H1 (cell line): ENCODE data around the gene PCSK9.

ENCODE experiments used
- CHD1 ChIP-seq: IDR thresholded peaks from 2 replicates; pipeline ENCODE4 v1.6.1; 2012; ENCODE audit warnings: low read depth, low read length, improper control_type of control experiment
- CREB1 ChIP-seq: IDR thresholded peaks from 2 replicates; pipeline ENCODE4 v1.6.1; 2012; ENCODE audit warnings: inconsistent platforms
- EZH2 ChIP-seq: fragments of 200-600 bp; sonication (generic); IDR thresholded peaks from 2 replicates; pipeline ENCODE4 v1.7.1; 2012; ENCODE audit warnings: low read depth, mild to moderate bottlenecking, moderate library complexity, low read length, inconsistent platforms; ENCODE audit not compliant: severe bottlenecking
- GABPA ChIP-seq: IDR thresholded peaks from 2 replicates; pipeline ENCODE4 v1.6.1; 2011; ENCODE audit warnings: mild to moderate bottlenecking, low read length, moderate library complexity, borderline replicate concordance; ENCODE audit not compliant: insufficient read depth
- JUN ChIP-seq: IDR thresholded peaks from 2 replicates; pipeline ENCODE4 v1.6.1; 2011; ENCODE audit warnings: low read depth, mild to moderate bottlenecking, improper control_type of control experiment, low read length
- JUND ChIP-seq: IDR thresholded peaks from 2 replicates; pipeline ENCODE4 v1.6.1; 2011; ENCODE audit warnings: mild to moderate bottlenecking, improper control_type of control experiment, low read length
- POLR2A ChIP-seq, 2 experiments: IDR thresholded peaks; 1 replicate in 1 of 2; 2 replicates in 1 of 2; pipeline ENCODE4 v1.6.1; 2011; ENCODE audit warnings: low read depth in 2 of 2, low read length in 2 of 2, mild to moderate bottlenecking in 2 of 2; ENCODE audit errors: control extremely low read depth in 1 of 2
- POLR2AphosphoS5 ChIP-seq: IDR thresholded peaks from 2 replicates; pipeline ENCODE4 v1.6.1; 2011; ENCODE audit warnings: low read depth, low read length
- TCF12 ChIP-seq: IDR thresholded peaks from 2 replicates; pipeline ENCODE4 v1.6.1; 2011; ENCODE audit warnings: low read depth, mild to moderate bottlenecking, low read length
- TF ChIP-seq, protein P1 (sequence below), 3 experiments: IDR thresholded peaks; 1 replicate in 2 of 3; 2 replicates in 1 of 3; pipeline versions ENCODE4 v1.5.1 to v1.6.1; 2011; ENCODE audit warnings: low read length in 3 of 3, mild to moderate bottlenecking in 3 of 3, inconsistent platforms in 2 of 3, low read depth in 1 of 3, moderate library complexity in 1 of 3; ENCODE audit not compliant: insufficient read depth in 1 of 3; ENCODE audit errors: control extremely low read depth in 1 of 3

DNA sequence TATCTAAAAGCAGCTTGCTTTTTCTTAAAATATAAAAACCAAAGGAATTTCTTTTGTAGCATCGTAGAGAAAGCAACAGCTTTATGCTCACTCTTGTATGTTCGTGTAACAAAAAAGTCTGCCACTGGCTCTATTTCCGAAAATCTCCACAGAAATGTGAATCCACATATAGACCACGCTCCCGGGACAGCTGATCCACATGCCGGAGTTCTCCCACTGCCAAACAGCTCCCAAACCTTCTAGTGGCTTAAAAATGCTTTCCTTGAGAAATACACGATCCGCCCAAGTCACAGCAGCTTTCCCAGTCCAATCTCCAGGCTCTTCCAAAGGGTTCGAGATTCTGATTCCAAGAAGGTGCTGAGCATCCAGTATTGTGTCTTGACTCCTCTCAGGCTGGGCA lies 29.3 kb downstream of the PCSK9 start:
- TF ChIP-seq CHD1 (no peak), JUND (no peak), TCF12 (no peak), GABPA (no peak), POLR2A (IDR thresholded peaks at IDR 0.05; ENCODE audit: control extremely low read depth in 1 of 2, low read depth in 2 of 2, low read length in 2 of 2) (no peak), POLR2AphosphoS5 (no peak), JUN (no peak), EZH2 (no peak), CREB1 (no peak)
- TF ChIP-seq, protein P1, sequence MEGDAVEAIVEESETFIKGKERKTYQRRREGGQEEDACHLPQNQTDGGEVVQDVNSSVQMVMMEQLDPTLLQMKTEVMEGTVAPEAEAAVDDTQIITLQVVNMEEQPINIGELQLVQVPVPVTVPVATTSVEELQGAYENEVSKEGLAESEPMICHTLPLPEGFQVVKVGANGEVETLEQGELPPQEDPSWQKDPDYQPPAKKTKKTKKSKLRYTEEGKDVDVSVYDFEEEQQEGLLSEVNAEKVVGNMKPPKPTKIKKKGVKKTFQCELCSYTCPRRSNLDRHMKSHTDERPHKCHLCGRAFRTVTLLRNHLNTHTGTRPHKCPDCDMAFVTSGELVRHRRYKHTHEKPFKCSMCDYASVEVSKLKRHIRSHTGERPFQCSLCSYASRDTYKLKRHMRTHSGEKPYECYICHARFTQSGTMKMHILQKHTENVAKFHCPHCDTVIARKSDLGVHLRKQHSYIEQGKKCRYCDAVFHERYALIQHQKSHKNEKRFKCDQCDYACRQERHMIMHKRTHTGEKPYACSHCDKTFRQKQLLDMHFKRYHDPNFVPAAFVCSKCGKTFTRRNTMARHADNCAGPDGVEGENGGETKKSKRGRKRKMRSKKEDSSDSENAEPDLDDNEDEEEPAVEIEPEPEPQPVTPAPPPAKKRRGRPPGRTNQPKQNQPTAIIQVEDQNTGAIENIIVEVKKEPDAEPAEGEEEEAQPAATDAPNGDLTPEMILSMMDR (IDR thresholded peaks at IDR 0.05; ENCODE audit: control extremely low read depth in 1 of 3, insufficient read depth in 1 of 3, low read depth in 1 of 3, low read length in 3 of 3): no peak
